DMS 273 treated with DMSO at 0.1 percent for 48 hours (cell line): ENCODE measurements around the gene GIPC1.
"Not testable (repeated sequence)": the region's sequence is repeated elsewhere in the genome, so short reads cannot be mapped to it uniquely, and the experiment has no call there.

ENCODE experiments used
- DNase-seq: peaks from one replicate; lab custom pipeline; 2025; lab: John Stamatoyannopoulos, UW

GIPC1 gene

DNA sequence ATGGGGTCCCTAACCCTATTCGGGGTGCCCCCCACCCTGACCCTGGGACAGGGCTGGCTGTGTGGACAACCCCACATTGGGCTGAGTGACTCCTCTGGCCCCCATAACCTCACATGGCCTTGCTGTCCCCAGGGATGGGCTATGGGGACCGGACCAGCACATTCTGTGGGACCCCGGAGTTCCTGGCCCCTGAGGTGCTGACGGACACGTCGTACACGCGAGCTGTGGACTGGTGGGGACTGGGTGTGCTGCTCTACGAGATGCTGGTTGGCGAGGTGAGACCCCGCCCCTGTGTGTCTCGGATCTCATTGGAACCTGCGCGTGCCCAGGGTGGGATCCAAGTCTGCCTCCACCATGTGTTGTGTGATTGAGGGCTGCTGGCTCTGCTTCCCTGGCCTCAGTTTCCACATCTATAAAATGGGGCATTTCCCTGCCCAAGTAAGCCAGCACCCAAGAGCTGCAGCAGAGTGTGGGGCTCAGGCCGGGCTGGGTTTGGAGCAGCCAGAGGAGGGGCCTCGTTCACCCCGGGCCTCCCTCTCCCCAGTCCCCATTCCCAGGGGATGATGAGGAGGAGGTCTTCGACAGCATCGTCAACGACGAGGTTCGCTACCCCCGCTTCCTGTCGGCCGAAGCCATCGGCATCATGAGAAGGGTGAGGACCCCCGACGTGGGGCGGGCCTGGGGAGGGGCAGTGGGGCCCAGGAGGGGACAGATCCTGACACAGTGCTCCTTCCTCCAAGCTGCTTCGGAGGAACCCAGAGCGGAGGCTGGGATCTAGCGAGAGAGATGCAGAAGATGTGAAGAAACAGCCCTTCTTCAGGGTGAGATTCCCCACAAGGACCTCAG is 25.7 kb downstream of the GIPC1 start:
- DNase-seq = no peak

DNA sequence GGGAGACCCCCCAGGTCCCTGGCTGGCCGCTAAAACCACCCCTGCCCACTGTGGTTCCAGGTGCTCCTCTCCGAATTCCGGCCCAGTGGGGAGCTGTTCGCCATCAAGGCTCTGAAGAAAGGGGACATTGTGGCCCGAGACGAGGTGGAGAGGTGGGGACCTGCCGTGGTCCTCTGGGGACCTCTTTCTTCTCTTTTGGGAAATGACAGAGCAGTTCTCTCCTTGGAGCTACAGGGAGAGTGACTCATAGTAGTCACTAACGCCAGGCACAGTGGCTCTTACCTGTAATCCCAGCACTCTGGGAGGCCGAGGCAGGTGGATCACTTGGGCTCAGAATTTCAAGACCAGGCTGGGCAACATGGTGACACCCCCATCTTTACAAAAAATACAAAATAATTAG is 28.1 kb downstream of the GIPC1 start:
- no peak for DNase-seq

DNA sequence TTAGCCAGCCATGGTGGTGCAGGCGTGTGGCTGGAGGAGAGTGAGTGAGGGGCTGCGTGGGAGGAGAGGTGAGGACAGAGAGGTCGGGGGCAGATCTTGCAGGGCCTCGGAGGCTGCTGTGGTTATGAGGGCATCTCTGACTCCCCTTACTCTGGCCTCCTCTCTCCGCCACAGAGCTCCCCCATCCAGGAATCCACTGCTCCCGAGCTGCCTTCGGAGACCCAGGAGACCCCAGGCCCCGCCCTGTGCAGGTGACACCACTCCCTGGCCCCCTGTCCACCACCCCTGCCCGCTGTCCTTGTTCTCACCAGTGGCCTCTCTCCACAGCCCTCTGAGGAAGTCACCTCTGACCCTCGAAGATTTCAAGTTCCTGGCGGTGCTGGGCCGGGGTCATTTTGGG is 28.5 kb downstream of the GIPC1 start:
- no peak for DNase-seq

DNA sequence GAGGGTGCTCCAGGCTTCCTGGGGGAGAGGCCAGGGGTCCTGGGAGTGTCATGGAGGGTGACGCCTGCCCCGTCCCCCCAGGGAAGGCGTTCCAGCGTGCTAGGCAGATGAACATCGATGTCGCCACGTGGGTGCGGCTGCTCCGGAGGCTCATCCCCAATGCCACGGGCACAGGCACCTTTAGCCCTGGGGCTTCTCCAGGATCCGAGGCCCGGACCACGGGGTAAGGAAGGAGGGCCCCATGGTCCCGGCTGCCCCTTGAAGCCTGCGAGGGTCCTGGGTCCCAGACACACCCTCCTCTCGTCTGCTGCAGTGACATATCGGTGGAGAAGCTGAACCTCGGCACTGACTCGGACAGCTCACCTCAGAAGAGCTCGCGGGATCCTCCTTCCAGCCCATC is 32.2 kb downstream of the GIPC1 start:
- no peak for DNase-seq

DNA sequence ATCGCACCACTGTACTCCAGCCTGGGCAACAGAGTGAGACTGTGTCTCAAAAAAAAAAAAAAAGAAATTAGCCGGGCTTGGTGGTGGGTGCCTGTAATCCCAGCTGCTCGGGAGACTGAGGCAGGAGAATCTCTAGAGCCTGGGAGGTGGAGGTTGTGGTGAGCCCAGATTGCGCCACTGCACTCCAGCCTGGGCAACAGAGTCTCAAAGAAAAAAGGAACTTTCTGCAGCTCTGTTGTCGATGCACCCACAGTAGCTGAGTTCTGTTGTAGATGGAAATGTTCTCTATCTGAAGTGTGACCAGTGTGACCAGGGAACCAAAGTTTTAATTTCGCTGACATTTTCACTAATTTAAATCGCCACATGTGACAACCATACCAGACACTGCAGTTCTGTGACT is 33.5 kb downstream of the GIPC1 start:
- not testable (repeated sequence) for DNase-seq

DNA sequence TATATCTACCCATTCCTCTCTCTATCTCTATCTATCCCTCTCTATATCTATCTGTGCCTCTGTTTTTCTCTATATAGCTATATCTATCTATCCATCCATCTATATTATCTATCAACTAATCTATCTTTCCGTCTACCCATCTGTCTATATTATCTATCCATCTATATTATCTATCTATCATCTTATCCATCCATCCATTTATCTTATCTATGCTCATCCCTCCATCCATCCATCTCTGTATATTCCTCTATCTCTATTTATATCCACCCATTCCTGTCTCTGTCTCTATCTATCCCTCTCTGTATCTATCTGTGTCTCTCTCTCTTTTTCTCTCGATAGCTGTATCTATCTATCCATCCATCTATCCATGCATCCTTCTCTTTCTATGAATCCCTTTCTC is 35.0 kb downstream of the GIPC1 start:
- DNase-seq = no peak

DNA sequence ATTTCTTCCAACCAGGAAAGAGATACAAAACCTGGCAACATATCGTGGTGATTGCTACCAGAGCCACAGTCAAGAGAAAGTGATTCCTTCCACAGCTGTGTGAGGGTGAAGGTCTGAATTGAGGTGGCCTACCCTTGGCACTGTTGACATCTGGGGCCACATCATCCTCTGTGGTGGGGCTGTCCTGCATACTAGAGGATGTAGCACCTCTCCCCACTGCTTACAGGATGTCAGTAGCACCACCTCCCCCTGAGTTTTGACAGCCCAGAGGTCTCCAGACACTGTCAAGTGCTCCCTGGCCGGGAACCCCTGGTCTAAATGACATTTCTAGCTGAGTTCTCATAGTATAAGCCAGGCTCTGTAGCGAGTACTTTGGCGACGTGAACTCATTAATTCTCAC is 36.2 kb downstream of the GIPC1 start:
- DNase-seq = no peak

DNA sequence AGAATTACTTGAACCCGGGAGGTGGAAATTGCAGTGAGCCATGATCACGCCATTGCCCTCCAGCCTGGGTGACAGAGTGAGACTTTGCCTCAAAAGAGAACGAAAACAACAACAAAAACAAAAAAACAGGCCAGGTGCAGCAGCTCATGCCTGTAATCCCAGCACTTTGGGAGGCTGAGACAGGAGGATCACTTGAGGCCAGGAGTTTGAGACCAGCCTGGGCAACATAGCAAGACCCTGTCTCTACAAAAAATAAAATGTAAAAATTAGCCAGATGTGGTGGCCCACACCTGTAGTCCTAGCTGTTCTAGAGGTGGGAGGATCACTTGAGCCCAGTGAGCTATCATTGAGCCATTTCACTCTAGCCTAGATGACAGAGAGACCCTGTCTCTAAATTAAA is 43.6 kb downstream of the GIPC1 start:
- not testable (repeated sequence) for DNase-seq

DNA sequence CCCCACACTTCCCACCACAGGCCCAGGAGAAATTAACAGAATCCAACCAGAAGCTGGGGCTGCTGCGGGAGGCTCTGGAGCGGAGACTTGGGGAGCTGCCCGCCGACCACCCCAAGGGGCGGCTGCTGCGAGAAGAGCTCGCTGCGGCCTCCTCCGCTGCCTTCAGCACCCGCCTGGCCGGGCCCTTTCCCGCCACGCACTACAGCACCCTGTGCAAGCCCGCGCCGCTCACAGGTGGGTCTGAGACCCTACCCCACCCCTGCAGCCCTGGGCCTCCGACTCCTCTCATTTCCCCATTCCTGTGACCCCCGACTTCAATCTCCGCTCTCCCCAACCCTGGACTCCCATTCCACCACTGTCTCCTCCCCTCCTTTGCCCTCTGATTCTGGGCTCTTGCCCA is 45.1 kb downstream of the GIPC1 start:
- no peak for DNase-seq

DNA sequence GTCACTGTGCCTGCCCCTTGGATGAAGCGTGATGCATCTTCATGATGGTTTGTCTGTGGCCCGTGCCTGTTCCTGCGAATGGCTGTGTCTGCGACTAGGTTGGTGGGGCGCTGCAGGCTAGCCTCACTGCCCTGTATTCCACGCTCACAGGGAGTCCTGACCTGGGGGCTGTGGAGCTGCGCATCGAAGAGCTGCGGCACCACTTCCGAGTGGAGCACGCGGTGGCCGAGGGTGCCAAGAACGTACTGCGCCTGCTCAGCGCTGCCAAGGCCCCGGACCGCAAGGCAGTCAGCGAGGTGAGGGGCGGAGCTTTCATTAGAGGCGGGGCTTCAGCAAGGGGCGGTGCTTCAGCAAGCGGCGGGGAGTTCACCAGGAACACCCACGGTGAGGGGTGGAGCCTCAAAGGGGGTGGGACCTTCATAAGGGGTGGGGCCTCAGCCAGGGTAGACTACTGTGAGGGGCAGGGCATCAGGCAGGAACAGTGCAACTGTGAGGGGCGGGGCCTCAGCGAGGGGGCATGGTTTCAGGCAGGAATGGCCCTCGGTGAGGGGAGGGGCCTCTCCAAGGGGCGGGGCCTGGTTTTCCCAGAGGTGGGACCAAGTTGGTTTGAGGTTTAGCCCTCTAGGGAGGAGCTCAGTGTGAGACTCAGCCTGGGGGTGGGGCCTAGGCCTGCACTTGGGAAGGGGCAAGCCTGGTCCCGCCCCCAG is 45.6 kb downstream of the GIPC1 start:
- DNase-seq = no peak

DNA sequence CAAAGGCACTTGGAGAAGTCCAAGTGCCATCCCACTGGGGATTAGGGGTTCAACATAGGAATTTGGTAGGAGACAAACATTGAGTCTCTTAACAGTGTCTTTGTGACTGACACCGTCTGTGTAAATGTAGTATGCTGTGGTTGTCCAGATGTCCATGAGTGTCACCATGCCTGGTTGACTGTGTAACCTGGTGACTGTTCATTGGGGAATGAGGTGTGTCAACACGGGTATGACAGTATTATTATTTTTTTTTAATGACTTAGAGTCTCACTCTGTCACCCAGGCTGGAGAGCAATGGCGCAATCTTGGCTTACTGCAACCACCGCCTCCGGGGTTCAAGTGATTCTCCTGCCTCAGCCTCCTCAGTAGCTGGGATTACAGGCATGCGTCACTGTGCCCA is 46.6 kb downstream of the GIPC1 start:
- DNase-seq = no peak

DNA sequence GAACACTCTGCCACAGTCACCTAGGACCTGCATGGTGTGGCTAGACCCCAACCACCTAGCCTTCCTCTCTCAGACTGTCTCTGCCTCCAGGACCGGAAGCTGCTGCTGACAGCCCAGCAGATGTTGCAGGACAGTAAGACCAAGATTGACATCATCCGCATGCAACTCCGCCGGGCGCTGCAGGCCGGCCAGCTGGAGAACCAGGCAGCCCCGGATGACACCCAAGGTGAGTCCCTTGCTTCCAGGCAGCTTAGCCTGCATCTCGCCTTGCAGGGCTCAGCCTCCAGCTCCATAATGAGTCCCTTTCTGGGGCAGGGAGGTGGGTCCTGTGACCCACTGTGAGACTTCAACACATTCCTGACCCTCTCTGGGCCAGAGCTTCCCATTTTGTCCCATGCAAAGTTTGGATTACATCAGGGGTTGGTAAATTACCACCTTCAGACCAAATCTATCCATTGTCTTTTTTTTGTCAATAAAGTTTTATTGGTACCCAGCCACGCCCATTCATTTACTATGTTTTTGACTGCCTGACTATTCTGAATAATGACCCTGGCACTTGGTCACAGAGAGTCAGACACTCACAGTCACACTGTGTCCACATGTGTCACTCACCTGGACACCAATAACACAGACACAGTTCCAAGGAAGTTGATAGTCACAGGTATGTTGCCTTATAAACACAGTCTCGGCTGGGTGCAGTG is 49.4 kb downstream of the GIPC1 start:
- no peak for DNase-seq

DNA sequence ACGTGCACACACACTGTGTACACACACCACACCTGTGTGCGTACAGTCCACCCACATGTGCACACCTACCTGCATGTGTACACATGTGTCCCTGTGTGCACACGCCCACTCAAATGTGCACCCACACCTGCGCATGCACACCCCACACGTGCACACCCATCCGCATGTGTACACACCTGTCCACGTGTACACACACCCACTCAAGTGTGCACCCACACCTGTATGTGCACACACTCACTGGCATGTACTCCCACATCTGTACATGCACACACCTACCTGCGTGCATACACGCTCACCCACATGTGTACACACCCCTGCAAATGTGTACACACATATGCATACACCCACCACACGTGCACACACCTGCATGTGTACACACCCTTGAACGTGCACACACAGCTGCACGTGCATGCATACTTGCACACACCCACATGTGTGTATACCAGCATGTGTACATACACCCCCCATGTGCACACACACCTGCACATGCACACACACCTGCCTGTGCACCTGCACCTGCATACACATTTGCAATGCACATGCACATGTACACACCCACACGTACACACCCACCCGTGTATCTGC is 52.2 kb downstream of the GIPC1 start:
- DNase-seq = no peak

DNA sequence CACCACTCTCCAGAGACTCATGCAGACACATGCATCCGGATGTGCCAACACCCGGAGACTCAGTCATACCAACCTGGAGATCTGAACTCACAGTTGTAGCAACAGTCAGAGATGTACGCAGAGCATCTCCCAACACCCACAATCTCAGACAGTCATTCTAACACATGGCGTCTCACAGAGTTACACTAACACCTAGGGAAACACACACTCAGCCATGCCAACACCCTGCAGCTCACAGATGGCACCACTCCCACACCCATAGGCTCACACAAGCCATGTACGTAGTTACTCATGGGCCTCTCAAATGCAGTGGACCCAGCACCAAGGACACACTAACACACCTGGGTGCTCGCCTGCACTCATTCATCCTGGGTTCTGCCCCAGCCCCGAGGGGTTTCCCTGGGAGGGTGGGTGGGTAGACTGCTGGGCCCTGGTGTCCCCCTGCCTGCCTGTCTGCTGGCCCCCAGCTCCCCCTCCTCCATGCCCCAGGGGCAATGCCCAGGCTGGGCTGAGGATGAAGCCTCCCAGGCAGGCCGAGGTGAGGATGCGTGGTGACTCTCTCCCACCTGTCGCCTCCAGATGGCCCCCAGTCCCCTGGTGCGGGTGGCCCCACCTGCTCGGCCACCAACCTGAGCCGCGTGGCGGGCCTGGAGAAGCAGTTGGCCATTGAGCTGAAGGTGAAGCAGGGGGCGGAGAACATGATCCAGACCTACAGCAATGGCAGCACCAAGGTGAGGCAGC is 52.9 kb downstream of the GIPC1 start:
- DNase-seq = no peak

DNA sequence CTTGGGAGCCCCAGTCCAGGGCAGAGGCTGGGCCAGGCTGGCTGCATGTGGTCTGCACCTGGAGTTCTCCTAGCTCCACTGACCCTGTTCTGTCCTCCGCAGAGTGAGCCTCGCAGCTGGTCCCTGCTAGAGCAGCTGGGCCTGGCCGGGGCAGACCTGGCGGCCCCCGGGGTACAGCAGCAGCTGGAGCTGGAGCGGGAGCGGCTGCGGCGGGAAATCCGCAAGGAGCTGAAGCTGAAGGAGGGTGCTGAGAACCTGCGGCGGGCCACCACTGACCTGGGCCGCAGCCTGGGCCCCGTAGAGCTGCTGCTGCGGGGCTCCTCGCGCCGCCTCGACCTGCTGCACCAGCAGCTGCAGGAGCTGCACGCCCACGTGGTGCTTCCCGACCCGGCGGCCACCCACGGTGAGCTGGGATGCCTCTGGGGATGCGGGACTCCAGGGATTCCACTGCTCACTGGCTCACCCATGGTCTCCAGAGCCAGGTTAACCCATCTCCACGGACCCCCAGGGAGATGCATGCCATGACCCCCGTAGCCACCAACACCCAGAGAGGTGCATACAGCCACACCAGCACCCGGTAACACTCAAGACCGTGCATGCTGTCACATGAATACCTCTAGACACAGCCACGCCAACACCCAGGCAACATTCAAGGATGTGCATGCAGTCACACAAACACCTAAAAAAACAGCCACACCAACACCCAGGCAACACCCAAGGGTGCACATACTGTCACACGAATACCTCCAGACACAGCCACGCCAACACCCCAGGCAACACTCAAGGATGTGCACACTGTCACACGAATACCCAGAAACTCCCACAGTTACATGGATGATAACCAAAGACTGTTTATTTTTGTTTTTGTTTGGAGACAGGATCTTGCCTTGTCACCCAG is 54.6 kb downstream of the GIPC1 start:
- DNase-seq = no peak

DNA sequence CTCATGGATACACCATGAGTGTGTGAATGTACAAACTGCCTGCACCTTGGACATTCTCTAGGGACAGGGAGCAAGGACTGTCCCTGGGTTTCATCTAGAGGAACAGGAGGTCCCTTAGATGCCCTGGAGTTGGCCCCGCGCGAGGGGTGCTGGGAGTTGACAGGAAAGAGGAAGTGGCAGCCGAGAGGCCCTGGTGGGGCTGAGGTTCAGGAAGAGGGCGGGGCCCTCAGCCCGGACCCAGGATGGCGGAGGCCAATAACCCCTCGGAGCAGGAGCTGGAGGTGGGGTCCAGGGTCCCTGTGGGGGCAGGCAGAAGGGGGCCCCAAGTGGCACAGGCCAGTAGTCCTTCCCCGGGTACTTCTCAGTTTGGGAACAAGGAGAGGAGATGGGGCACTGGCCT is 55.9 kb downstream of the GIPC1 start:
- DNase-seq = no peak

DNA sequence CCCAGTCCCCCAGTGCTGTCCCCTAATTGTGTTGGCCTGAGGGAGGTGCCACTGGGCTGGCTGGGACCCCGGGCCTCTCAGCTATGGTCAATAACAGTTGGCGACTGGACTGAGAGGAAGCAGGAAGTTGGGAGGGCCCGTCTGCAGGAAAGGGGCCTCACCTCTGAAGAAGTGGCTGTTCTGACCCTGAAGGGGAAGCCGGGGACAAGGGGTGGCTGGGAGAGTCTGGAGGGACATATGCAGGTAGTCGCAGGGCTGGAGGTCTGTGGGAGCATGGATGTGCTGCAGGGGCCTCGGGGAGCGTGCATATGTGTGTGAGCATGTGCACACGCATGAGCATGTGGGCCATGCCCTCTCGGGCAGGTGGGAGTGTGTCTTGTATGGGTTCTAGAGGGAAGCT is 56.9 kb downstream of the GIPC1 start:
- no peak for DNase-seq

DNA sequence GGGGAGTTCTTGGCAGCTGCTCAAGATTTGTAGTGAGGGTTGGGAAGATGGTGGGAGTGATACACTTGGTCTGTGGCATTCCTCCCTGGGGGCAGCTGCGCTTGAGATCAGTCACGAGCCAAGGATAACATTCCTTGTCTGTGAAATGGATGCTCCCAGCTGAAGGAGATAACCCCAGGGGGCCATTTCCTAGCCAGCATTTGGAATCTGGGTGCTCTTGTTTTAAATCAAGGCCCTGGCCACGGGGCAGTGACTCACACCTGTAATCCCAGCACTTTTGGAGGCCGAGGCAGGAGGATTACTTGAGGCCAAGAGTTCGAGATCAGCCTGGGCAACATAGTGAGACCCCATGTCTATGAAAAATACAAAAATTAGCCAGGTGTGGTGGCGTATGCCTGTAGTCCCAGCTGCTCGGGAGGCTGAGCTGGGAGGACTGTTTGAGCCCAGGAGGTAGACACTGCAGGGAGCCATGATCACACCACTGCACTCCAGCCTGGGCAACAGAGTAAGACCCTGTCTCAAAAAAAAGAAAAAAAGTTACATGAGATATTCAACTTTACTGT is 58.3 kb downstream of the GIPC1 start:
- DNase-seq = no peak

DNA sequence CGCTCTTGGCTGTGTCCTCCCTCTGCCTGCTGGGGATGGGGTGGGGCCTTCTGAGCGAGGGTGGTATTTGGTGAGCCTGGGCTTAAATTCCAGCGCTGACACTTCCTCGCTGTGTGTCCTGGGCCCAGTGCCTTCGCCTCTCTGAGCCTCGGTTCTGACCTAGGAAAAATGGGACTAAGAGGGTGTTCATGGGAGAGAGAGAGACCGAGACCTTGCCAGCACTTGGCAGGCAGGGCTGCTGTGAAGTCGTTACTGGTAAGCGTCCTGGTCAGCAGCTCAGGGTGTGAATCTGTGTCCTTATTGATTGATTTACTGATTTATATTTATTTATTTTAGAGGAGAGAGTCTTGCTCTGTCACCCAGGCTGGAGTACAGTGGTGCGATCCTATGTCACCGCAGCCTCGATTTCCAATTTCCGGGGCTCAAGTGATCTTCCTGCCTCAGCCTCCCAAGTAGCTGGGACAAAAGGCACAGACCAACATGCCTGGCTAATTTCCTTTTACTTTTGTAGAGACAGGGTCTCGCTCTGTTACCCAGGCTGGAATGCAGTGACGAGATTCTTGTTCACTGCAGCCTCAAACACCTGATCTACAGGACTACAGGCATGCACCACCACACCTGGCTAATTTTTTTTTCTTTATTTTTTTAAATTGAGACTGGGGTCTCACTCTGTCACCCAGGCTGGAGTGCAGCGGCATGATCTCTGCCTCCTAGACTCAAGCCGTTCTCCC is 60.4 kb downstream of the GIPC1 start:
- DNase-seq = no peak
